ENCODE measurements around the gene PDCD1LG2. TPM values are rescaled to one million over a fixed set of nuclear protein-coding genes. Genes with fewer than 3 reads are reported as not detected.
"Not testable (repeated sequence)": the region's sequence is repeated elsewhere in the genome, so short reads cannot be mapped to it uniquely, and the experiment has no call there.

PDCD1LG2 gene
- polyA plus RNA-seq, 1 of the 3 experiments (the other 2 are of a cell fraction): 11.1 TPM

- ChIA-PET POLR2A (no interaction called here), CTCF (interaction anchor here (0.9 to 1.8 kb wide), 3 partner anchors 9 to 130 kb away, joined by 3 to 5 read pairs (median 5); partner anchors contain the start of gene CD274)
- H3K9me2 ChIP-seq: no peaks in the 10 kb centered on the region
- 93% methylated on average over 3 of the region's 3 CpGs for WGBS (ENCODE audit: low lambda C conversion rate)
- no peak for TF ChIP-seq TCF12 (IDR thresholded peaks at IDR 0.05)
- no peak for TF ChIP-seq SIN3A (IDR thresholded peaks at IDR 0.05; ENCODE audit: borderline replicate concordance, low read depth, low read length)
- TF ChIP-seq, protein P1, sequence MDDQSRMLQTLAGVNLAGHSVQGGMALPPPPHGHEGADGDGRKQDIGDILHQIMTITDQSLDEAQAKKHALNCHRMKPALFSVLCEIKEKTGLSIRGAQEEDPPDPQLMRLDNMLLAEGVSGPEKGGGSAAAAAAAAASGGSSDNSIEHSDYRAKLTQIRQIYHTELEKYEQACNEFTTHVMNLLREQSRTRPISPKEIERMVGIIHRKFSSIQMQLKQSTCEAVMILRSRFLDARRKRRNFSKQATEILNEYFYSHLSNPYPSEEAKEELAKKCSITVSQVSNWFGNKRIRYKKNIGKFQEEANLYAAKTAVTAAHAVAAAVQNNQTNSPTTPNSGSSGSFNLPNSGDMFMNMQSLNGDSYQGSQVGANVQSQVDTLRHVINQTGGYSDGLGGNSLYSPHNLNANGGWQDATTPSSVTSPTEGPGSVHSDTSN (IDR thresholded peaks at IDR 0.05): no peak
- TF ChIP-seq RAD21 (IDR thresholded peaks at IDR 0.05; ENCODE audit: low read length): no peak
- TF ChIP-seq JUND (IDR thresholded peaks at IDR 0.05): no peak
- TF ChIP-seq RXRA (IDR thresholded peaks at IDR 0.05; ENCODE audit: borderline replicate concordance, low read depth): no peak
- TF ChIP-seq FOXJ3 (CRISPR knock-in tag; IDR thresholded peaks at IDR 0.05): no peak
- no peak for TF ChIP-seq ELF1 (IDR thresholded peaks at IDR 0.05)
- TF ChIP-seq MXI1 (IDR thresholded peaks at IDR 0.05; ENCODE audit: low read depth, low read length): no peak
- no peak for TF ChIP-seq TEAD4 (IDR thresholded peaks at IDR 0.05; ENCODE audit: borderline replicate concordance, insufficient read depth)
- TF ChIP-seq, protein P2, sequence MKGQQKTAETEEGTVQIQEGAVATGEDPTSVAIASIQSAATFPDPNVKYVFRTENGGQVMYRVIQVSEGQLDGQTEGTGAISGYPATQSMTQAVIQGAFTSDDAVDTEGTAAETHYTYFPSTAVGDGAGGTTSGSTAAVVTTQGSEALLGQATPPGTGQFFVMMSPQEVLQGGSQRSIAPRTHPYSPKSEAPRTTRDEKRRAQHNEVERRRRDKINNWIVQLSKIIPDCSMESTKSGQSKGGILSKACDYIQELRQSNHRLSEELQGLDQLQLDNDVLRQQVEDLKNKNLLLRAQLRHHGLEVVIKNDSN (IDR thresholded peaks at IDR 0.05; ENCODE audit: borderline replicate concordance, low read depth): no peak
- no peak for TF ChIP-seq YY1 (IDR thresholded peaks at IDR 0.05; ENCODE audit: low read depth)
- TF ChIP-seq, protein P3, sequence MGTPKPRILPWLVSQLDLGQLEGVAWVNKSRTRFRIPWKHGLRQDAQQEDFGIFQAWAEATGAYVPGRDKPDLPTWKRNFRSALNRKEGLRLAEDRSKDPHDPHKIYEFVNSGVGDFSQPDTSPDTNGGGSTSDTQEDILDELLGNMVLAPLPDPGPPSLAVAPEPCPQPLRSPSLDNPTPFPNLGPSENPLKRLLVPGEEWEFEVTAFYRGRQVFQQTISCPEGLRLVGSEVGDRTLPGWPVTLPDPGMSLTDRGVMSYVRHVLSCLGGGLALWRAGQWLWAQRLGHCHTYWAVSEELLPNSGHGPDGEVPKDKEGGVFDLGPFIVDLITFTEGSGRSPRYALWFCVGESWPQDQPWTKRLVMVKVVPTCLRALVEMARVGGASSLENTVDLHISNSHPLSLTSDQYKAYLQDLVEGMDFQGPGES (IDR thresholded peaks at IDR 0.05; ENCODE audit: low read depth, low read length): no peak
- no peak for TF ChIP-seq TAF1 (IDR thresholded peaks at IDR 0.05; ENCODE audit: borderline replicate concordance, low read depth, low read length)
- TF ChIP-seq GABPA (IDR thresholded peaks at IDR 0.05; ENCODE audit: low read depth): no peak
- TF ChIP-seq, protein P4, sequence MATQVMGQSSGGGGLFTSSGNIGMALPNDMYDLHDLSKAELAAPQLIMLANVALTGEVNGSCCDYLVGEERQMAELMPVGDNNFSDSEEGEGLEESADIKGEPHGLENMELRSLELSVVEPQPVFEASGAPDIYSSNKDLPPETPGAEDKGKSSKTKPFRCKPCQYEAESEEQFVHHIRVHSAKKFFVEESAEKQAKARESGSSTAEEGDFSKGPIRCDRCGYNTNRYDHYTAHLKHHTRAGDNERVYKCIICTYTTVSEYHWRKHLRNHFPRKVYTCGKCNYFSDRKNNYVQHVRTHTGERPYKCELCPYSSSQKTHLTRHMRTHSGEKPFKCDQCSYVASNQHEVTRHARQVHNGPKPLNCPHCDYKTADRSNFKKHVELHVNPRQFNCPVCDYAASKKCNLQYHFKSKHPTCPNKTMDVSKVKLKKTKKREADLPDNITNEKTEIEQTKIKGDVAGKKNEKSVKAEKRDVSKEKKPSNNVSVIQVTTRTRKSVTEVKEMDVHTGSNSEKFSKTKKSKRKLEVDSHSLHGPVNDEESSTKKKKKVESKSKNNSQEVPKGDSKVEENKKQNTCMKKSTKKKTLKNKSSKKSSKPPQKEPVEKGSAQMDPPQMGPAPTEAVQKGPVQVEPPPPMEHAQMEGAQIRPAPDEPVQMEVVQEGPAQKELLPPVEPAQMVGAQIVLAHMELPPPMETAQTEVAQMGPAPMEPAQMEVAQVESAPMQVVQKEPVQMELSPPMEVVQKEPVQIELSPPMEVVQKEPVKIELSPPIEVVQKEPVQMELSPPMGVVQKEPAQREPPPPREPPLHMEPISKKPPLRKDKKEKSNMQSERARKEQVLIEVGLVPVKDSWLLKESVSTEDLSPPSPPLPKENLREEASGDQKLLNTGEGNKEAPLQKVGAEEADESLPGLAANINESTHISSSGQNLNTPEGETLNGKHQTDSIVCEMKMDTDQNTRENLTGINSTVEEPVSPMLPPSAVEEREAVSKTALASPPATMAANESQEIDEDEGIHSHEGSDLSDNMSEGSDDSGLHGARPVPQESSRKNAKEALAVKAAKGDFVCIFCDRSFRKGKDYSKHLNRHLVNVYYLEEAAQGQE (IDR thresholded peaks at IDR 0.05; ENCODE audit: low read depth, low read length): no peak
- TF ChIP-seq GATA2 (CRISPR knock-in tag; IDR thresholded peaks at IDR 0.05): no peak
- no peak for TF ChIP-seq NFIC (IDR thresholded peaks at IDR 0.05; ENCODE audit: borderline replicate concordance)
- no peaks in the 10 kb centered on the region for H3K9me3 ChIP-seq
- no peaks in the 10 kb centered on the region for H3K79me2 ChIP-seq (ENCODE audit: insufficient read depth)
- H3K4me3 ChIP-seq (ENCODE audit: low read depth in 2 of 2, low read length in 1 of 2): no peak overlapping the region
- DNase-seq: no peak
- H3K36me3 ChIP-seq (replicated peaks in 1 of 2; ENCODE audit: control insufficient read depth in 1 of 2, insufficient read depth in 2 of 2, low read length in 1 of 2): no peaks in the 10 kb centered on the region
- H3K9ac ChIP-seq: no peak overlapping the region
- H3F3A ChIP-seq (replicated peaks; ENCODE audit: insufficient read depth): peaks cover 32% of the 10 kb centered on the region
- H3K4me2 ChIP-seq: no peak overlapping the region
- H3K27me3 ChIP-seq (ENCODE audit: insufficient read depth): no peaks in the 10 kb centered on the region
- H3K27ac ChIP-seq (ENCODE audit: low read depth in 2 of 2, low read length in 1 of 2): no peak overlapping the region
- no peaks in the 10 kb centered on the region for H4K20me1 ChIP-seq (ENCODE audit: insufficient read depth)
- H3K4me1 ChIP-seq (ENCODE audit: control insufficient read depth in 1 of 2, insufficient read depth in 2 of 2, low read depth in 1 of 2, low read length in 1 of 2): peaks cover 0 to 10% of the 10 kb centered on the region in 2 experiments; a peak in 1 of 4 replicates
- H2AFZ ChIP-seq (ENCODE audit: low read depth): no peak overlapping the region
Measured at GRCh38 chr9:5580650-5581049, 70.3 kb downstream of the PDCD1LG2 start.

- H3K9me2 ChIP-seq; POLR2A ChIA-PET; H3K36me3 ChIP-seq (replicated peaks in 1 of 2; ENCODE audit: control insufficient read depth in 1 of 2, insufficient read depth in 2 of 2, low read length in 1 of 2); H3K4me2 ChIP-seq; H3K27me3 ChIP-seq (ENCODE audit: insufficient read depth); H3K27ac ChIP-seq (ENCODE audit: low read depth in 2 of 2, low read length in 1 of 2); H3K4me3 ChIP-seq (ENCODE audit: low read depth in 2 of 2, low read length in 1 of 2); H3K79me2 ChIP-seq (ENCODE audit: insufficient read depth); H4K20me1 ChIP-seq (ENCODE audit: insufficient read depth); H3K9ac ChIP-seq; H2AFZ ChIP-seq (ENCODE audit: low read depth); DNase-seq; H3K9me3 ChIP-seq: not testable (repeated sequence)
- CTCF ChIA-PET: interaction anchor here (1.8 to 2.1 kb wide), 2 partner anchors 18 to 131 kb away, joined by 5 to 7 read pairs; partner anchors contain the start of gene CD274
- Histone ChIP-seq H3K4me1 (ENCODE audit: control insufficient read depth in 1 of 2, insufficient read depth in 2 of 2, low read depth in 1 of 2, low read length in 1 of 2) (peaks cover 0 to 12% of the 10 kb centered on the region in 2 experiments; a peak in 2 of 4 replicates), H3F3A (replicated peaks; ENCODE audit: insufficient read depth) (peaks cover 42% of the 10 kb centered on the region)
- WGBS (ENCODE audit: low lambda C conversion rate): 95% methylated on average over 2 of the region's 2 CpGs
Measured at GRCh38 chr9:5581706-5582105, 71.4 kb downstream of the PDCD1LG2 start.

Measured in SK-N-SH (cell line).